Right atrium auricular region (tissue), 2 donors: Measurements from ENCODE around the gene C1orf174. TPM values are rescaled to one million over a fixed set of nuclear protein-coding genes. Genes with fewer than 3 reads are reported as not detected.

Experiments
- DNase-seq: peaks from one replicate; pipeline ENCODE4 v3.0.0-alpha.2; 2019; ENCODE audit warnings: low spot score
- H3K27ac ChIP-seq, 2 donors: fragments of 200-600 bp; sonication (generic); 1 replicate in 1 of 2; 2 replicates in 1 of 2; pipeline ENCODE4 v1.5.1; 2016 to 2019
- H3K27me3 ChIP-seq, 2 donors: fragments of 200-600 bp; sonication (generic); one replicate each; pipeline versions ENCODE4 v1.5.1 to v1.6.0; 2017 to 2019
- H3K36me3 ChIP-seq: fragments of 200-600 bp; sonication (generic); one replicate; pipeline ENCODE4 v1.5.1; 2016
- H3K4me1 ChIP-seq, 2 donors: fragments of 200-600 bp; sonication (generic); one replicate each; pipeline versions ENCODE4 v1.5.1 to v1.6.0; 2017 to 2019
- H3K4me3 ChIP-seq, 2 donors: fragments of 200-600 bp; sonication (generic); 1 replicate in 1 of 2; 2 replicates in 1 of 2; pipeline ENCODE4 v1.5.1; 2017 to 2019; ENCODE audit warnings: mild to moderate bottlenecking in 1 of 2, moderate library complexity in 1 of 2
- H3K9me3 ChIP-seq, 2 donors: fragments of 200-600 bp; sonication (generic); one replicate each; pipeline ENCODE4 v1.5.1; 2019
- CTCF ChIP-seq, 2 donors: fragments of 200-600 bp; sonication (generic); IDR thresholded peaks; one replicate each; pipeline ENCODE4 v1.5.1; 2019; ENCODE audit warnings: antibody characterized with exemption in 2 of 2
- total RNA-seq, 2 donors: library from RNA; depleted of rRNA; stranded (reverse); fragments of >200 nt; gene quantifications; one replicate each; pipeline ENCODE4 v1.1.0, GENCODE V29; 2016

The C1orf174 gene
- total RNA-seq, 2 donors from 2014 or later, result 9.1 to 18.8 TPM

GRCh38 chr1:3912809-3913685 is 13.0 kb upstream of the C1orf174 start:
- no peak for DNase-seq
- no peak overlapping the region for H3K4me3 ChIP-seq
- H3K27me3 ChIP-seq, result peaks cover 0 to 2% of the 10 kb centered on the region in 2 donors

DNA sequence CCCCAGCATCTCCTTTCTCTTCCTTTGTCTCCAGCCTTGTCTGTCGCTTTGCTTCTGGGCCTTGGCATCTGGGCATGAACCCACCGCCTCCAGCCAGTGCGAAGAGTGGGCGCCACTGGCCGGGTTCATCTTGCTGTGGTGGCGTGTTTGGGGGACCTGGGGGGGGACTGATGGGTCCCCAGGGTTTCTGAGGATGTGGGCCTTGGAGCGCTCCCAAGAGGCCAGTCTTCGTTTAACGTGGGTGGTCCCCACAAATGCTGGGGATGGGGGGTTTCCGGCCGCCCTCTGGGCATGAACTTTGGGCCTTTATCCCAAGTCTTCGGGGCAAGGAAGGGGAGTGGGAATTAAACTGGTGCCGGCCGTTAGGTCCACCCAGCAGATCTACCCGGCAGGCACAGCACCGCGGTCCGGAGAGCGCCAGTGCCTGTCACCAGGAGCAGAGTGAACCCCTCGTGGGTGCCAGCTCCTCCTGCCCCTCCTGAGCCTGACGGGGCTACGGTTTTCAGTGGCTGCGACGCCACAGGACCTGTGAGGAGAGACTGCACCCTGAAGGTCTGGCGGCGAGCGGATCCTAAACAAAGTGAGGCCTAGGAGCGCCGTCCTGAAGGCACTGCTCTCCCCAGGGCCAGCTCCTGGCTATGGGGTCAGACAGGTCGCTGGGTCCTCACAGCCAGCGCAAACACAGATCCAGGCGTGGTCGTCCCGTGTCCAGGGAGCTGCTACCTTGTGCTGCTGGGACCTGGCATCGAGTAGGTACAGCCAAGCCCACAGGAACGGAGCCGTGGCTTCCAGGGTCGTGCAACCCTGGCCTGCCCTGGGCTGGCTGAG is 12.1 kb upstream of the C1orf174 start:
- H3K4me1 ChIP-seq, result peaks cover 0 to 5% of the 10 kb centered on the region in 2 donors
- H3K9me3 ChIP-seq, result no peaks in the 10 kb centered on the region
- peaks cover 0 to 2% of the 10 kb centered on the region in 2 donors for H3K27me3 ChIP-seq
- no peak overlapping the region for H3K27ac ChIP-seq
- DNase-seq, result no peak
- no peak for TF ChIP-seq CTCF (IDR thresholded peaks at IDR 0.05)
- no peak overlapping the region for H3K4me3 ChIP-seq
- H3K36me3 ChIP-seq, result no peaks in the 10 kb centered on the region

More at GRCh38 chr1:3912809-3913685, 13.0 kb upstream of the C1orf174 start:
- Histone ChIP-seq H3K27ac (no peak overlapping the region), H3K36me3 (no peaks in the 10 kb centered on the region), H3K4me1 (peaks cover 0 to 5% of the 10 kb centered on the region in 2 donors), H3K9me3 (no peaks in the 10 kb centered on the region)
- no peak for TF ChIP-seq CTCF (IDR thresholded peaks at IDR 0.05)

DNA sequence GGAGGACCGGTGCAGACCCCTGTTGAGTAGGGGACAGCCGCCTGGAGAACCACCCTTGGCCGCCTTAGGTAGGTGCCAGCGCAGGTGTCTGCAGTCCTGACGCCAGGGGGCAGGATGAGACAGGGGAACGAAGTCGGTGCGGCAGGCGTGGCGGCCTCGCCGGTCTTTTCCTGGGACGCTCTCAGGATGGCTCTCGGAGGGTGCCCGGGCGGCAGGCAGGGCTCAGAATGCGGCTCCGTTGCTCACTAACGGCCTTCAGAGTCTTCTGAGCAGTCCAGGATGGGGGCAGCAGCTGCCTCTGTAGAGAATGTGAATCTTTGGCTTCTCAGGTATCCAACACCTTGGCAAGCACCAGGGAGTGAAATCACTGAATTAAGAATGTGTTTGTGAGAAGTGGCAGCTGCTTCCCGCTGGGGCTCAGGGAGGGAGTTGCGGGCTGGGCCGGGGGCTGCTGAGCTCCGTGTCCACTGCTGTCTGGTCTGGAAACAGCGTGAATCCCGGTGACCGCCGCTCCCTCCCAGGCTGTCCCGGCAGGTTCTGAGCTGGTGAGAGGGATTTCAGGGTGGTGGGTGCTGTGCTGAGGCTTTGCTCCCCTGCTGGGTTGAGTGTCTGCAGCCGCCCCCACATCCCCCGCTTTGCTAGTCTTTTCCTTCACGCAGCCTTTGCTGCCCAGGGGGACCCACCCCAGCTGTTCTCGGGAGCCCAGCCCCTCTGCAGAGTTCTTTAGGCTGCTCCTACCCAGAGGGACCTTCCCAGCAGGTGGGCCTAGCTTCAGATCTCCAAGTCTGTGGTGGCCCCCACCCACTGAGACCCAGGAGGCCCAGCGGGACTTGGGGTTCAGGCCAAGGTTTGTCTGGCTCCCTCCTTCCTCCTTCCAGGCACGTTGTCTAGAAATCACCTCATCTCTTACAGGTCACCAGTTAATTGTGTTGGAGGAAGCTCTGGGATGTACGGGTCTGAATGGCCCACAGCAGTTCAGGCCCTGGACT is 11.1 kb upstream of the C1orf174 start:
- H3K9me3 ChIP-seq, result no peaks in the 10 kb centered on the region
- no peak overlapping the region for H3K27ac ChIP-seq
- peak; percentile 55 to 74 for TF ChIP-seq CTCF (IDR thresholded peaks at IDR 0.05)
- no peak for DNase-seq
- no peaks in the 10 kb centered on the region for H3K36me3 ChIP-seq
- H3K27me3 ChIP-seq, result peaks cover 0 to 2% of the 10 kb centered on the region in 2 donors
- H3K4me1 ChIP-seq, result peaks cover 0 to 5% of the 10 kb centered on the region in 2 donors
- H3K4me3 ChIP-seq, result no peak overlapping the region

GRCh38 chr1:3910049-3910731 is 10.1 kb upstream of the C1orf174 start:
- Histone ChIP-seq H3K4me1 (peaks cover 0 to 5% of the 10 kb centered on the region in 2 donors), H3K4me3 (no peak overlapping the region), H3K9me3 (no peaks in the 10 kb centered on the region), H3K27me3 (peaks cover 0 to 2% of the 10 kb centered on the region in 2 donors), H3K27ac (no peak overlapping the region), H3K36me3 (no peaks in the 10 kb centered on the region)
- no peak for DNase-seq
- no peak for TF ChIP-seq CTCF (IDR thresholded peaks at IDR 0.05)
